Measurements from ENCODE around the gene MITF.
"Not testable (repeated sequence)": the region's sequence is repeated elsewhere in the genome, so short reads cannot be mapped to it uniquely, and the experiment has no call there.

The MITF gene

GRCh38 chr3:69879051-69879450 lies 139.8 kb downstream of the MITF start:
- DNase-seq, result no peak

- no peak for DNase-seq
Observed at GRCh38 chr3:69880069-69880640, 140.9 kb downstream of the MITF start.

- no peak for DNase-seq
Observed at GRCh38 chr3:69881051-69881450, 141.8 kb downstream of the MITF start.

- DNase-seq, result no peak
Observed at GRCh38 chr3:69881756-69882428, 142.6 kb downstream of the MITF start.

- no peak for DNase-seq
Observed at GRCh38 chr3:69882560-69882959, 143.3 kb downstream of the MITF start.

GRCh38 chr3:69888040-69888942 lies 149.0 kb downstream of the MITF start:
- no peak for DNase-seq

GRCh38 chr3:69888943-69889315 lies 149.7 kb downstream of the MITF start:
- DNase-seq, result no peak

- no peak for DNase-seq
Observed at GRCh38 chr3:69890084-69890483, 150.8 kb downstream of the MITF start.

GRCh38 chr3:69890691-69891090 lies 151.4 kb downstream of the MITF start:
- no peak for DNase-seq

GRCh38 chr3:69892706-69893105 lies 153.4 kb downstream of the MITF start:
- DNase-seq, result no peak

- DNase-seq, result no peak
Observed at GRCh38 chr3:69893274-69893673, 154.0 kb downstream of the MITF start.

GRCh38 chr3:69896095-69896494 lies 156.8 kb downstream of the MITF start:
- DNase-seq, result no peak

- no peak for DNase-seq
Observed at GRCh38 chr3:69900331-69900730, 161.1 kb downstream of the MITF start.

GRCh38 chr3:69901802-69902201 lies 162.5 kb downstream of the MITF start:
- no peak for DNase-seq

GRCh38 chr3:69902386-69902785 lies 163.1 kb downstream of the MITF start:
- no peak for DNase-seq

GRCh38 chr3:69906351-69906966 lies 167.2 kb downstream of the MITF start:
- DNase-seq, result no peak

GRCh38 chr3:69907554-69907953 lies 168.3 kb downstream of the MITF start:
- no peak for DNase-seq

GRCh38 chr3:69909859-69910258 lies 170.6 kb downstream of the MITF start:
- DNase-seq, result not testable (repeated sequence)

- DNase-seq, result no peak
Observed at GRCh38 chr3:69913422-69913821, 174.2 kb downstream of the MITF start.

GRCh38 chr3:69914395-69914794 lies 175.1 kb downstream of the MITF start:
- DNase-seq, result no peak

GRCh38 chr3:69915726-69916125 lies 176.5 kb downstream of the MITF start:
- no peak for DNase-seq

GRCh38 chr3:69920009-69920408 lies 180.7 kb downstream of the MITF start:
- DNase-seq, result not testable (repeated sequence)

- no peak for DNase-seq
Observed at GRCh38 chr3:69921651-69922050, 182.4 kb downstream of the MITF start.

Data from MV-4-11 (cell line).